BLaER1 (cell line): ENCODE data around the gene ZDHHC3.
"Not testable (repeated sequence)": the region's sequence is repeated elsewhere in the genome, so short reads cannot be mapped to it uniquely, and the experiment has no call there.

Experiments
- H3K27ac ChIP-seq: shearing (Covaris generic); formaldehyde crosslinking; 2 replicates; pipeline ENCODE4 v1.8.1; 2022
- H3K27me3 ChIP-seq: shearing (Covaris generic); formaldehyde crosslinking; 2 replicates; pipeline ENCODE4 v1.8.1; 2022
- H3K36me3 ChIP-seq: shearing (Covaris generic); formaldehyde crosslinking; 2 replicates; pipeline ENCODE4 v1.8.1; 2022
- H3K4me1 ChIP-seq: shearing (Covaris generic); formaldehyde crosslinking; 2 replicates; pipeline ENCODE4 v1.8.1; 2022
- H3K4me2 ChIP-seq: shearing (Covaris generic); formaldehyde crosslinking; 2 replicates; pipeline ENCODE4 v1.8.1; 2022
- H3K4me3 ChIP-seq: shearing (Covaris generic); formaldehyde crosslinking; 2 replicates; pipeline ENCODE4 v1.8.1; 2022
- H3K9ac ChIP-seq: shearing (Covaris generic); formaldehyde crosslinking; 2 replicates; pipeline ENCODE4 v1.8.1; 2022
- H3K9me3 ChIP-seq: shearing (Covaris generic); formaldehyde crosslinking; 2 replicates; pipeline ENCODE4 v1.8.1; 2022
- H4K20me1 ChIP-seq: shearing (Covaris generic); formaldehyde crosslinking; 2 replicates; pipeline ENCODE4 v1.8.1; 2022
- Cebpa-rat ChIP-seq: shearing (Covaris generic); IDR thresholded peaks from 2 replicates; pipeline ENCODE4 v1.8.1; 2022

Gene ZDHHC3

DNA sequence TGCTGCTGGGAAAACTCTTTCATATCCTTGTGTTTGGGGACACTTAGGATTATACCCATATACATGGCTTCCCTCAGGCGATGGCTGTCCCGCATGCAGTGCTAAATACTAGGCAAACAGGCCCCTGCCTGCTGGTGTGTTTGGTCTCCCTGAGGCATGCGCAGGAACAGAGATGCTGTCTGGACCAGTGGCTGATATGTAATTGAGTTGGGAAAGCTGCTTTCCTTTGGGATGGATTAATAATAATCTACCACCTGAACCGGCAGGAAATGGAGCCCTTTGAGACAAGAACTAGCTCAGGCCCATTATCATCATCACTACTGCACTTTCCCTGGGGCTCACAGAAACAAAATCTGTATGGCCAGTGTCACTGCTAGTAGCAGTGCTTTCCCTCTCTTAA lies 18.0 kb downstream of the ZDHHC3 start:
- H3K36me3 ChIP-seq, result peaks cover 58% of the 10 kb centered on the region
- H3K27me3 ChIP-seq, result no peaks in the 10 kb centered on the region
- no peak overlapping the region for H3K27ac ChIP-seq
- no peak for TF ChIP-seq Cebpa-rat
- H3K9ac ChIP-seq, result no peak overlapping the region
- H3K9me3 ChIP-seq, result no peaks in the 10 kb centered on the region
- H3K4me3 ChIP-seq, result no peak overlapping the region
- H4K20me1 ChIP-seq, result peaks cover 91% of the 10 kb centered on the region
- no peak overlapping the region for H3K4me2 ChIP-seq
- peaks cover 33% of the 10 kb centered on the region for H3K4me1 ChIP-seq

- no peak for TF ChIP-seq Cebpa-rat
- H4K20me1 ChIP-seq, result peaks cover 94% of the 10 kb centered on the region
These were observed 20.1 kb downstream of the ZDHHC3 start for GRCh38 chr3:44955917-44956316.

GRCh38 chr3:44954962-44955361 lies 21.0 kb downstream of the ZDHHC3 start:
- H4K20me1 ChIP-seq, result peaks cover 94% of the 10 kb centered on the region
- no peak overlapping the region for H3K4me2 ChIP-seq
- no peak overlapping the region for H3K27ac ChIP-seq

More at GRCh38 chr3:44955917-44956316, 20.1 kb downstream of the ZDHHC3 start:
- H3K36me3 ChIP-seq, result peaks cover 63% of the 10 kb centered on the region
- H3K9ac ChIP-seq, result no peak overlapping the region
- H3K9me3 ChIP-seq, result no peaks in the 10 kb centered on the region
- no peak overlapping the region for H3K4me2 ChIP-seq
- peaks cover 31% of the 10 kb centered on the region for H3K4me1 ChIP-seq
- H3K27me3 ChIP-seq, result no peaks in the 10 kb centered on the region
- no peak overlapping the region for H3K27ac ChIP-seq
- no peak overlapping the region for H3K4me3 ChIP-seq

DNA sequence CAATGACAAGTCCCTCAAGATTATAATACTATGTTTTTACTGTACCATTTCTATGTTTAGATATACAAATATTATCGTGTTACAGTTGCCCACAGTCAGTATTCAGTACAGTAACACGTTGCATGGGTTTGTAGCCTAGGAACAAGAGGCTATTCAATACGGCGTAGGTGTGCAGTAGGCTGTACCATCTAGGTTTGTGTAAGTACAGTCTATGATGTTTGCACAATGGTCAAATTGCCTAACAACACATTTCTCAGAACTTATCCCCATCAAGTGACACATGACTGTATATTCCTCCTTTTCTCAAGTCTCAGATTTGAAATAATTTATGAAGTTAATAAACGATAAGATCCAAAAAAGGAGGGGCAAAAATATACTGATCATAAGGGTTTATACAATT lies 21.7 kb downstream of the ZDHHC3 start:
- no peak for TF ChIP-seq Cebpa-rat
- no peak overlapping the region for H3K9ac ChIP-seq
- H3K9me3 ChIP-seq, result no peaks in the 10 kb centered on the region
- H3K4me2 ChIP-seq, result no peak overlapping the region
- H3K4me3 ChIP-seq, result no peak overlapping the region
- peaks cover 94% of the 10 kb centered on the region for H4K20me1 ChIP-seq
- peaks cover 60% of the 10 kb centered on the region for H3K36me3 ChIP-seq
- no peaks in the 10 kb centered on the region for H3K27me3 ChIP-seq
- H3K27ac ChIP-seq, result no peak overlapping the region
- H3K4me1 ChIP-seq, result peaks cover 47% of the 10 kb centered on the region

More at GRCh38 chr3:44954962-44955361, 21.0 kb downstream of the ZDHHC3 start:
- Histone ChIP-seq H3K27me3 (no peaks in the 10 kb centered on the region), H3K36me3 (peaks cover 63% of the 10 kb centered on the region), H3K9me3 (no peaks in the 10 kb centered on the region), H3K4me1 (peaks cover 40% of the 10 kb centered on the region), H3K9ac (no peak overlapping the region), H3K4me3 (no peak overlapping the region)
- no peak for TF ChIP-seq Cebpa-rat

GRCh38 chr3:44952689-44953088 lies 23.3 kb downstream of the ZDHHC3 start:
- H3K27ac ChIP-seq, result no peak overlapping the region
- TF ChIP-seq Cebpa-rat, result no peak
- no peak overlapping the region for H3K9ac ChIP-seq
- peaks cover 96% of the 10 kb centered on the region for H4K20me1 ChIP-seq
- H3K4me3 ChIP-seq, result no peak overlapping the region
- H3K4me2 ChIP-seq, result no peak overlapping the region
- peaks cover 48% of the 10 kb centered on the region for H3K4me1 ChIP-seq
- H3K9me3 ChIP-seq, result no peaks in the 10 kb centered on the region
- no peaks in the 10 kb centered on the region for H3K27me3 ChIP-seq
- H3K36me3 ChIP-seq, result peaks cover 54% of the 10 kb centered on the region

DNA sequence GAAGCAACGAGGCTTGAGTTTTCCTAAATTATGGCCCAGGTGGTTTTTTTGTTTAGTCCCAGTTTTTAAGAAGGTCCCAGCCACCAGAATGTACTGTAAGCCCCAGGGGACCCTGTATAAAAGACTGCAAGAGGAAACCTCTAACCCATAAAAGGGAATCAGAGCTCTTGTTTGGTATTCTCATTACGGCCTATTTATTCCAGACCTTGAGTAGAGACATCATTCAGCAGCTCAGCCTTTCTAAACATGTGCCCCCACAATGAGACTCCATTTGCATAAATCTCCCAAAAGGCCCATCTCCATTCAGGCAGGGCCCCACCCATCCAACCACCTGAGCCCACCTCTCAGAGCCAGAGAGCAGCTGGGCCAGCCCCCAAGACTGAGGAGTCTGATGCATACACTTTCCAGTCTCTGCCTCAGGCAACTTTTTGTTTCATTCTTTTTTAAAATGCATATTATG lies 25.7 kb downstream of the ZDHHC3 start:
- Histone ChIP-seq H3K36me3 (peaks cover 50% of the 10 kb centered on the region), H3K4me3 (no peak overlapping the region), H3K9me3 (no peaks in the 10 kb centered on the region), H4K20me1 (peaks cover 91% of the 10 kb centered on the region), H3K27me3 (no peaks in the 10 kb centered on the region), H3K27ac (no peak overlapping the region), H3K9ac (no peak overlapping the region), H3K4me1 (peaks cover 39% of the 10 kb centered on the region), H3K4me2 (peak overlapping the region; percentile 68)
- no peak for TF ChIP-seq Cebpa-rat

- not testable (repeated sequence) for H3K9me3 ChIP-seq, H3K27me3 ChIP-seq, H3K9ac ChIP-seq, H3K27ac ChIP-seq, H3K4me3 ChIP-seq
- peaks cover 34% of the 10 kb centered on the region for H3K4me1 ChIP-seq
- H4K20me1 ChIP-seq, result peaks cover 87% of the 10 kb centered on the region
- peak overlapping the region; percentile 68 for H3K4me2 ChIP-seq
- peaks cover 55% of the 10 kb centered on the region for H3K36me3 ChIP-seq
These were observed 26.2 kb downstream of the ZDHHC3 start for GRCh38 chr3:44949770-44950169.

GRCh38 chr3:44948239-44948638 lies 27.7 kb downstream of the ZDHHC3 start:
- H3K4me3 ChIP-seq, result no peak overlapping the region
- no peaks in the 10 kb centered on the region for H3K27me3 ChIP-seq
- H3K9me3 ChIP-seq, result no peaks in the 10 kb centered on the region
- peaks cover 60% of the 10 kb centered on the region for H3K36me3 ChIP-seq
- H3K9ac ChIP-seq, result no peak overlapping the region
- no peak overlapping the region for H3K27ac ChIP-seq
- H4K20me1 ChIP-seq, result peaks cover 83% of the 10 kb centered on the region
- H3K4me2 ChIP-seq, result no peak overlapping the region
- no peak for TF ChIP-seq Cebpa-rat
- H3K4me1 ChIP-seq, result peaks cover 29% of the 10 kb centered on the region

GRCh38 chr3:44942202-44942921 lies 33.6 kb downstream of the ZDHHC3 start:
- Histone ChIP-seq H3K9ac (no peak overlapping the region), H3K4me2 (no peak overlapping the region), H4K20me1 (peaks cover 33% of the 10 kb centered on the region), H3K4me3 (no peak overlapping the region), H3K36me3 (peaks cover 94% of the 10 kb centered on the region), H3K27me3 (no peaks in the 10 kb centered on the region), H3K27ac (no peak overlapping the region), H3K4me1 (0 out of 2 replicates have a peak, but pooled peaks cover 7% of the 10 kb centered on the region), H3K9me3 (no peaks in the 10 kb centered on the region)
- no peak for TF ChIP-seq Cebpa-rat

- Histone ChIP-seq H3K27ac (no peak overlapping the region), H3K36me3 (peaks cover 99% of the 10 kb centered on the region), H4K20me1 (peaks cover 15% of the 10 kb centered on the region; the same call in 1 of the 2 replicates)
These were observed 36.4 kb downstream of the ZDHHC3 start for GRCh38 chr3:44939581-44940036.

More at GRCh38 chr3:44939581-44940036, 36.4 kb downstream of the ZDHHC3 start:
- Histone ChIP-seq H3K9me3 (no peaks in the 10 kb centered on the region; the same call in 1 of the 2 replicates), H3K4me3 (no peak overlapping the region), H3K27me3 (no peaks in the 10 kb centered on the region), H3K9ac (no peak overlapping the region), H3K4me2 (no peak overlapping the region), H3K4me1 (0 out of 2 replicates have a peak, but pooled peaks cover 7% of the 10 kb centered on the region)
- no peak for TF ChIP-seq Cebpa-rat
